ENCODE data around the gene DEPDC5.

DEPDC5 gene

DNA sequence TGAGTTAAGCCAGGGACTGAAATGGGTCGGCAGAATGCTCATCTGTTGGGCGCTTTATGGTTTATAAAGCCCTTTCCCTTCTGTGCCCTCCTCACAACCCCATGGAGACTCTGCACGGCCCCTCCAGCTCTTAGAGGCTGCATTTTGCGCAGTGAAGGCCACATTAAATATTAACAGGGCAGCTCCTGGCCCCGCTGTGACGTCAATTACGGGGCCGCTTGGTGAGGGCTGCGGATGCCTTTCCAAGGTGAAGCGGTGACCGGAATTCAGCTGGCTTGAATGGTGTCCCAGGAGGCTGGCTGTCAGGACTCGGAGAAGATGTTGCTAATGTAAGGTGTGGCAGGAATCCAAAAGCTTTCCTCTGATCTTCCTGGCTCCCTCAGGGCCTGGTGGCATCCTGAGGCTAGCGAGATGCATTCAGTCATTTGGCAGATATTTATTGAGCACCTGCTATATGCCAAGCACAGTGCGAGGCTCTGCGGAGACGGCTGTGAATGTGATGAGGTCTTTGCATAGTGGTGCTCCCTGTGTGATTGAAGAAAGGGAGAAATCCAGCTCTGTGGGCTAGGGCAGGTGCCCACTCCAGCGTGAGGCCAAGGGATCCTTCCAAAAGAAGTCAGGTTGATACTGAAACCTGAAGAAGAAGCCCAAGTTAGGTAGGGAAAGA is 180.1 kb downstream of the DEPDC5 start:
- no peaks in the 10 kb centered on the region for H3K36me3 Mint-ChIP-seq
- CTCF ChIA-PET: no interaction called here
- no peak overlapping the region for H3K27ac Mint-ChIP-seq
- no peak overlapping the region for H3K4me3 Mint-ChIP-seq
- H3K27me3 Mint-ChIP-seq: peaks cover 75% of the 10 kb centered on the region
- no peaks in the 10 kb centered on the region for H3K9me3 Mint-ChIP-seq
- no peaks in the 10 kb centered on the region for H3K4me1 Mint-ChIP-seq
- DNase-seq: no peak

DNA sequence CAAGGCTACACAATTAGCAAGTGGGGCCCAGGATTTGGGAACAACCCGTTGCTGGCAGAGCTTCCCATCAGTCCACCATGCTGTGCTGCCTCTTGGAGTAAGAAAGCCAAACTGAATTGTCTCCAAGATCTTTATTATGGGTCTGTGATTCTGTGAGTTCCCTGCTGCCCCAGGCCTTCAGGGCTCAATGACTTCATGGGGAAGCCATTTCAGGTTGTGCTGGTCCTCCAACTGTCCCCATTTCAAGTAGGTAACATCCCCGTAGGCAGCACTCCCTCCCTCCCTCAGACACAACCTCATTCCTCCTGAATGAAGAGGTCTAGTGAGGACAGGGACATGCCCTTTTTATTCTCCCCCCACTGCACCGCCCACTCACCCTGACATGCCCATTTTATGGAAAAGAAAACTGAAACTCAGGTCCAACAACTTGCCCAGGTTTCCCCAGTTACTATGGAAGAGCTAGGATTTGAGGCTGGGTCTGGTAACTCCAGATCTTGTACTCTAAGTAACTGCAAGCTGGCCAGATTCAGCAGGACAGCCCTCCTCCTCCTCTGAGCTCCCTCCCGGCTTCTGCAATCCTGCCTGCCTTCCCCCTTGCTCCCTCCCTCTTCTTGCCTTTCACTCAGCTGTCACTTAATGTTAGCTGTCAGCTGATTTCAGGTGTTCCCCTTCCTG is 182.3 kb downstream of the DEPDC5 start:
- no peak overlapping the region for H3K4me3 Mint-ChIP-seq

DNA sequence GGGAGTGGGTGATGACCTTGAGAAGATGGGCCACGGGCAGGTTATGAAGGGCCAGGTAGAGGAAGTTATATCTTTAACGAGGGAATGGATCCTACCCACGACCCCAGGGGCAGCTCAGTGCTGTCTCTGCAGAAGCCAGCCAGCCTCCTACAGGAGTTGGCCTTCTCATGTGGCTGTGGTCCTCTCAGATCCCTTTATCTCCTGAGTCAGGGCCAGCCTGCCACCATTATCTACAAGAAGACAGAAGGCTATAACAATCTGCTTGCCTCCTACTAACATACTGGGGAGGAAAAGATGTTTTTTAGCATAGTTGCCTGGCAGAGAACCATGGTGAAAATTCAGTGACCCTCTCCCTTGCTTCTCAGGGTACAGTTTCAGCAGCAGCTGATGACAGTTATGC is 183.5 kb downstream of the DEPDC5 start:
- CTCF ChIA-PET: interaction anchor here (0.6 to 1.1 kb wide), 2 partner anchors 33 to 370 kb away, joined by 3 to 5 read pairs; no protein-coding TSS in a partner anchor
- Mint-ChIP-seq H3K4me1 (peaks cover 4% of the 10 kb centered on the region), H3K9me3 (no peaks in the 10 kb centered on the region), H3K4me3 (no peak overlapping the region), H3K27ac (no peak overlapping the region), H3K36me3 (no peaks in the 10 kb centered on the region), H3K27me3 (peaks cover 53% of the 10 kb centered on the region)
- no peak for DNase-seq

More for the DNA sequence above, 182.3 kb downstream of the DEPDC5 start:
- Mint-ChIP-seq H3K27ac (no peak overlapping the region), H3K9me3 (no peaks in the 10 kb centered on the region), H3K36me3 (no peaks in the 10 kb centered on the region), H3K27me3 (peaks cover 64% of the 10 kb centered on the region), H3K4me1 (no peaks in the 10 kb centered on the region)
- DNase-seq: no peak
- CTCF ChIA-PET: interaction anchor here (0.6 kb wide), 1 partner anchor 40 kb away, joined by 3 read pairs; no protein-coding TSS in a partner anchor

DNA sequence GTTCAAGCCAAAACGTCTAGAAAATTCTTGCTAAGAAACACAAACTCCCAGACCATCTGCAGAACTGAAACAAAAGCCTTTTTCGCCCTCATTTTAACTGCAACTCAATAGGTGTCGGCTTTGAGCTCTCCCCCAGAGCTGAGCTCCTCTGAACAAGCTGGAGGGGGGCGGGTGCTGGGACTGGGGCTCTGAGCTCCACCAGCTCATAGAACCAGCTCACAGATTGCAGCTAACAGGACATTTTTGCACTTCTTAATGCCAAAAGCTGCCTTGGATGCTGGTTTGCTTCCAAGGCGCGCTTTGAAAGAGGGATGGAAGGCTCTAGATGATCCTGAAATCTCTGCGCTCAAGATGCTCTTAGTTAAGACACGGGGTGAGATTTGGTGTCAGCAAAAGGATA is 184.5 kb downstream of the DEPDC5 start:
- no peak overlapping the region for H3K4me3 Mint-ChIP-seq
- H3K27me3 Mint-ChIP-seq: peaks cover 44% of the 10 kb centered on the region
- H3K27ac Mint-ChIP-seq: no peak overlapping the region
- DNase-seq: no peak
- peaks cover 11% of the 10 kb centered on the region for H3K4me1 Mint-ChIP-seq
- H3K9me3 Mint-ChIP-seq: no peaks in the 10 kb centered on the region
- H3K36me3 Mint-ChIP-seq: no peaks in the 10 kb centered on the region
- CTCF ChIA-PET: interaction anchor here (1.1 kb wide), 1 partner anchor 32 kb away, joined by 5 read pairs; no protein-coding TSS in a partner anchor

DNA sequence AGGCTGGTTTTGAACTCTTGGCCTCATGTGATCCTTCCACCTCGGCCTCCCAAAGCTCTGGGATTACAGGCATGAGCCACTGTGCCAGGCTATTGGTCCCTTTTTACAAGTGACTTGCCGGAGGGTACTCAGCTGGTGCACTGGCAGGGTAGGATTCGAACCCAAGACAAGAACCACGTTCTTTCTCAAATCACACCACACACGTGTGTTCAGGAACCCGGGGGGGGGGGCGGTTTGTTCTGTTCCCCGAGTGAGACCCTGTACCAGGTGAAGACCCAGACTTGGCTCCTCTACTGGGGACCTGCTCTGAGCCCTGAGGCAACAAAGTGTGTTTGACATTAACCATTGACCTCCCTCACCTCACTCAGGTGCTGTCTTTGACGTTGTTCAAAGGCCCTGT is 186.7 kb downstream of the DEPDC5 start:
- no peak overlapping the region for H3K27ac Mint-ChIP-seq
- H3K9me3 Mint-ChIP-seq: no peaks in the 10 kb centered on the region
- peaks cover 20% of the 10 kb centered on the region for H3K4me1 Mint-ChIP-seq
- no peak overlapping the region for H3K4me3 Mint-ChIP-seq
- no peaks in the 10 kb centered on the region for H3K36me3 Mint-ChIP-seq
- no peak for DNase-seq
- CTCF ChIA-PET: no interaction called here
- peaks cover 28% of the 10 kb centered on the region for H3K27me3 Mint-ChIP-seq

DNA sequence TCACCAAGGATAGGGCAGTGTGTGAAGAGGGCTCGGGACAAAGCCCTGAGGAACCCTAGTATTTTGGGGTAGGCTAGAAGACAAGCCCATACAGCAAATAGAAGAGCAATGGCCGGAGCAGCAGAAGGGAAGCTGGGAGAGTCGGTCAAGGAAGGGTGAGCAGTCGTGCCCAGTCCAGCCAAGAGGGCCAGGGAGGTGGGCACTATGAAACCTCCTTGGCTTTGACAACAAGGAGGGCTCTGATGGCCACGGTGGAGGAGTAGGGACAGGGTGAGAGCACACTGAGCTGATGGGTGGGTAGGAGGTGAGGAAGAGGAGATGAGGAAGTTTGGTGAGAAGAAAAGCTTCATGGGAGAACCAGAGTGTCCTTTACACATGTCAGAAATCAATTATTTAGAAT is 188.3 kb downstream of the DEPDC5 start:
- Mint-ChIP-seq H3K9me3 (no peaks in the 10 kb centered on the region), H3K4me1 (peaks cover 22% of the 10 kb centered on the region), H3K4me3 (peak overlapping the region; percentile 4), H3K27me3 (peaks cover 17% of the 10 kb centered on the region), H3K36me3 (peaks cover under 1% of the 10 kb centered on the region), H3K27ac (peak overlapping the region; percentile 52)
- CTCF ChIA-PET: interaction anchor here (1.1 kb wide), 1 partner anchor 11 kb away, joined by 4 read pairs; no protein-coding TSS in a partner anchor
- no peak for DNase-seq

DNA sequence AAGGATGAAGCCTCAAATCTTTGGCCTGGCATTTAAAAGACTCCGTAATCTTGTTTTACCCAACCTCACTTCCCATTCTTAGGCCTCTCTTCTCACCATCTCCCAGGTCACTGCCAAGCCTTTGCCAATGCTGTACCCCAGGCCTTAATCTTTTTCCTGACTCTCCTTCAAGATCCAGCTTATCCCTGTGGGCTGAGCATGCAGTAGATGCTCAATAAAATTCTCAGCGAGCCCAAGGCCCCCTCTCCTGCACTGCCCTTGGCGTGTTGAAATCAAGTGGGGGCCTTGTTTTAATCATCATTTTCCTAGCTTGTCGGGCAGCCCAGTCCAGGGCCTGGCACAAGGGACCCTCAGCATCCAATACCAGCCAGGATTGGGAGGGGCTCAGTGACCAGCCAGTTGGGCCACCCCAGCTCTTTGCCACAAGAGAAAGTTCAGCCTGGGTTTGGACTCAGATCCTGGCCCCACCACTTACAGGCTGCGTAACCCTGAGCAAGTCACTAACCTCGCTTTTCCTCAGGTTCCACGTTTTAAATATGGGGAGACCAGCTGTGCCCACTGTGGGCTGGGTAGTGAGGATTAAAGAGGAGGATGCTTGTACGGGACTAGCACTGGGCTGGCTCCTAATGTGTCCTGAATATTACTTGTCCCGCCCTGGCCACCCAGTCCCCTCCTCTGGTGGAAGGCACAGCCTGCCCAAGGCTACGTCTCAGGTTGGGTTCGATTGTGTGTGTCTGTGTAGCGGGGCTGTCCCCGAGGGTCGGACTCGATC is 189.6 kb downstream of the DEPDC5 start:
- Mint-ChIP-seq H3K27ac (peak overlapping the region; percentile 94), H3K4me1 (peaks cover 31% of the 10 kb centered on the region), H3K4me3 (no peak overlapping the region), H3K9me3 (no peaks in the 10 kb centered on the region), H3K27me3 (peaks cover 6% of the 10 kb centered on the region), H3K36me3 (peaks cover 11% of the 10 kb centered on the region)
- CTCF ChIA-PET: interaction anchor here (1.0 kb wide), 1 partner anchor 277 kb away, joined by 4 read pairs; no protein-coding TSS in a partner anchor
- no peak for DNase-seq

DNA sequence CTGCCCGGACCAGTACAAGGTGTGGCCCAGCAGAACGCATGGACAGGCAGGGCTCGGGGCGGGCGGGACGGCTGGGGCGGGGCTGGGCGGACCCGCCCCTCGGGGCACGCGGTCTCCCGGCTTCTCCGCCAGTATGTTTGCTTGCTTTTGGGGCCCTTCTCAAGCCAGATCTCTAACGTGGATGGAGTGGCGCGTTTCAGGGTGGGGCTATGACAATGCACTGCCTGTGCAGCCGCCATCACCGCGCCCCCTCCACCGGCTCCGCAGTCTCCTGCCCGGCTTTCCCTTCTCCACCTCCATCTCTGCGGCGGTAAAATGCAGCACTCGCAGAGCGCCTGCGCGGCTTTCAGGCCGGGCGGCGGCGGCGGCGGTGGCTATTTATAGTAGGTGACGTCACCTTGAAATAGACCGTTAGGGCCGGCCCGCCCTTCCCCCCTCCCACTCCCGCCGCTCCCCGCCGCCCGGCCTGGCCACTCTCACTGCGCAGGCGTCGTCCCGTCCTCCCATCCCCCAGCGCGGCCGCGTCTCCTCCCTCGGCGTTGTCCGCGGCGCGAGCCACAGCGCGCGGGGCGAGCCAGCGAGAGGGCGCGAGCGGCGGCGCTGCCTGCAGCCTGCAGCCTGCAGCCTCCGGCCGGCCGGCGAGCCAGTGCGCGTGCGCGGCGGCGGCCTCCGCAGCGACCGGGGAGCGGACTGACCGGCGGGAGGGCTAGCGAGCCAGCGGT is 190.3 kb downstream of the DEPDC5 start, which contains the start of gene YWHAH:
Gene YWHAH (plus strand): TSS at position 558 of the 722 bp plus-strand sequence. CDS start 199 bp downstream, outside the sequence.
- no peak within 1 kb of the TSS for H3K4me3 Mint-ChIP-seq

DNA sequence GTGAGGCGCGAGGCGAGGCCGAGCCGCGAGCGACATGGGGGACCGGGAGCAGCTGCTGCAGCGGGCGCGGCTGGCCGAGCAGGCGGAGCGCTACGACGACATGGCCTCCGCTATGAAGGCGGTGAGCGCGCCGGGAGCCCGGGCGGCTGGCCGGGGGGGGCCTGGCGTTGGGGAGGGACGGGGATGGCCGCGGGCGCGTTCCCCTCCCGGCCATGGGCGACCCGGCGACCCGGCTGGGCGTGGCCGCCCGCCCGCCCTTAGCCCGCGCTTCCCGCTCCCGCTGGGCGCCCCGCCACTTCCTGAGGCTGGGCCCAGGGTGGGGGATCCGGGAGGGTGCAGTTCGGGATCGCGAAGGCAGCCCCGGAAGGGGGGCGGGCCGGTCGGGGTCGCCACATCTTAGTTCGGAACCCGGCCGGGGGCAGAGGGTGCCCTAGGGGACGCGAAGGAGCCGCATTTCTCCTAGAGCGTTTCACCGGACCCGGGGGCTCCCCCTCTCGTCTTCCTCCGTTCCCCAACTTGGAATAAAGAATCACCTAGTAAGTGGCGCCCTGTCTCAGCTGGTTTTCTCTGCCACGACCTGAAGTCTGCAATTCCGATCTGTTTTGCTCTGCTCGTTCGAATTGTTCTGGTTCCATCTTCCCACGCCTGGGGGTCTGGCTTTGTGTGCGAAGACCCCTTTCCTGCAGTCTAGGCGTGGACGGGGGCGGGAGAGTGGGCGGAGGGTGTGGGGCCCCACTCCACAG is 191.1 kb downstream of the DEPDC5 start:
- peak; percentile 60 for DNase-seq

More for the DNA sequence above, 190.3 kb downstream of the DEPDC5 start, which contains the start of gene YWHAH:
- Mint-ChIP-seq H3K36me3 (peaks cover 16% of the 10 kb centered on the region), H3K27ac (peak within 1 kb of the TSS; percentile 94), H3K27me3 (peaks cover 5% of the 10 kb centered on the region), H3K9me3 (no peaks in the 10 kb centered on the region), H3K4me1 (peaks cover 35% of the 10 kb centered on the region)
- DNase-seq: peak; percentile 92
- CTCF ChIA-PET: interaction anchor here (0.7 to 1.0 kb wide), 2 partner anchors 86 to 278 kb away, joined by 3 to 4 read pairs; no protein-coding TSS in a partner anchor

DNA sequence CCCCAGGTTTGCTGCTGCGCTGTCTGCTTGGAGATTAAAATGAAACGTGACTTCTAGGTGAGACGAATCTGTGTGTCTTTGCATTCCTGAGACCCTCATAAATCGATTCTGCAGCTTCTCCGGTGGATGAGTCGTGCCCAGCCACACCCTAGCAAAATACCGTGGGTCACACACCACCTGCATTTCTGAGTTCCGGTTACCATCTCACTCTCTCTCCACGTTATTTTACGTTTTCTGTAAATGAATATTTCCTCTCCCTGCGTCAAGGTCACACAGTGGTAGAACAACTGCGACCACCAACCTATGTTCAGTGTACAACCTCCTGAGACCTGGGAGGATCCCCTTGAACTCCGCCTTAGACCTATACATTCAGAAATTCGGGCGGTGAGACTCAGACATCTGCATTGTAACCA is 191.6 kb downstream of the DEPDC5 start:
- CTCF ChIA-PET: interaction anchor here (0.9 to 6.7 kb wide), 2 partner anchors 122 to 280 kb away, joined by 4 to 37 read pairs; no protein-coding TSS in a partner anchor

More for the DNA sequence above, 191.1 kb downstream of the DEPDC5 start:
- Mint-ChIP-seq H3K27me3 (no peaks in the 10 kb centered on the region), H3K4me3 (no peak overlapping the region), H3K36me3 (peaks cover 19% of the 10 kb centered on the region), H3K27ac (peak overlapping the region; percentile 79), H3K4me1 (peaks cover 39% of the 10 kb centered on the region), H3K9me3 (no peaks in the 10 kb centered on the region)
- CTCF ChIA-PET: interaction anchor here (0.7 to 6.7 kb wide), 3 partner anchors 86 to 280 kb away, joined by 3 to 37 read pairs (median 4); no protein-coding TSS in a partner anchor

DNA sequence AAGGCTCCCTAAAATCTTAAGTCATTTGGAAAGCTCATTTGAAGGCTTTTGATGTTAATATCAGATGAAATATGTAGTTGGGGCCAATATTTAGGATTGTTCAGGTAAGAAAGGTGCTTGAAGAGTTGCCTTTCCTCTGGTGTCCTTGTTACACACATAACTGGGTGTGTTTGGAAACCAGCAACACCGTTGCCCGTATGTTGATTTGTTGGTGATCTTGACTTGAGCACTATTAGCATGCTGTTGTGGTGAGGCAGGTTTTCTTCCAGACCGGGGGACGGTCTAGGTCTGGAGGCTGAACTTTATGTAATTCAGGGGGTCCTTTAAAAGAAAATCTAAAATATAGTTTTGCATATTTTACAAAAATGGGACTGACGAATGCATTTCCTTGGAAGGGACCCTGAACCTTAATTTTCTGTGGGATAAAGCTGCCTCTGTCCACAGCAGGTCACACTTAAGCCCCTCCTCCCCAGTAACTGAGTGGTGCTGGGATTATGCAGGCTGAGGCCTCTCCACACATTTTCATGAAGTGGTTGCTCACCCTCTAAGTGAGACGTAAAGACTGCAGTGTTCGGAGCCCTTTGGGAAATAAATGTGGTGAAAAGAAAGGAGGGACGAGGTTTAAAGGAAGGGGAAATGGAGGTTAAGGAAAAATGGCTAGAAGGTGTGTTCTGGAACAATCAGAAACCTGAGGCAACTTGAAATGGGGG is 192.3 kb downstream of the DEPDC5 start:
- Mint-ChIP-seq H3K4me1 (peaks cover 47% of the 10 kb centered on the region), H3K4me3 (no peak overlapping the region), H3K27me3 (no peaks in the 10 kb centered on the region), H3K27ac (no peak overlapping the region), H3K9me3 (no peaks in the 10 kb centered on the region), H3K36me3 (peaks cover 28% of the 10 kb centered on the region)
- CTCF ChIA-PET: interaction anchor here (6.7 kb wide), 1 partner anchor 281 kb away, joined by 37 read pairs; no protein-coding TSS in a partner anchor
- no peak for DNase-seq

More for the DNA sequence above, 191.6 kb downstream of the DEPDC5 start:
- peaks cover 42% of the 10 kb centered on the region for H3K4me1 Mint-ChIP-seq
- H3K27me3 Mint-ChIP-seq: no peaks in the 10 kb centered on the region
- DNase-seq: peak; percentile 24
- H3K9me3 Mint-ChIP-seq: no peaks in the 10 kb centered on the region
- H3K4me3 Mint-ChIP-seq: no peak overlapping the region
- peaks cover 23% of the 10 kb centered on the region for H3K36me3 Mint-ChIP-seq
- H3K27ac Mint-ChIP-seq: no peak overlapping the region

DNA sequence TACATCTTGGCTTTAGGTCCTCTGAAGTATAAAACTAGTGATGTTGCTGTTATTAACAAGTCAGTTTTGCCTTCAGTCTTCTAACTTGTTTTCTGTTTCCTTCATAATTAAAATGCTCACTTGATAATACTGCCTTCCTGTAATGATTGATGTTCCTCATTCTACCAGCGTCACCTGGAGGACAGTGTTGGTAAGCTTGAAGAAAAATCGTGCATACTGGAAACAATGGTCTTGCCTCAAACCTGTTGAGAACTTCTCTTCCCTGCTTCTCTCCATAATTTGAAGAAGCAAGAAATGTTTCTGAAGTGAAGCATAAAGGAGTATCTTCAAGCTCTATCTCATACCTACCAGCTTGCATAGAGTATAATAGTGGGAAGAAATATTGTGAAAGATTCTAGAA is 193.5 kb downstream of the DEPDC5 start:
- peaks cover 39% of the 10 kb centered on the region for H3K36me3 Mint-ChIP-seq
- H3K27me3 Mint-ChIP-seq: no peaks in the 10 kb centered on the region
- H3K27ac Mint-ChIP-seq: peak overlapping the region; percentile 82
- no peaks in the 10 kb centered on the region for H3K9me3 Mint-ChIP-seq
- CTCF ChIA-PET: interaction anchor here (0.6 to 6.7 kb wide), 4 partner anchors 9 to 282 kb away, joined by 3 to 37 read pairs (median 7); no protein-coding TSS in a partner anchor
- peak overlapping the region; percentile 35 for H3K4me3 Mint-ChIP-seq
- DNase-seq: peak; percentile 67
- peaks cover 55% of the 10 kb centered on the region for H3K4me1 Mint-ChIP-seq
